ENCODE results near the gene FAAP20.

The FAAP20 gene

GRCh38 chr1:2178875-2179274 lies 15.7 kb downstream of the FAAP20 start:
- no peak for DNase-seq (ENCODE audit: low read depth in 2 of 2)

GRCh38 chr1:2177946-2178538 lies 16.5 kb downstream of the FAAP20 start:
- no peak for DNase-seq (ENCODE audit: low read depth in 2 of 2)

- no peak for DNase-seq (ENCODE audit: low read depth in 2 of 2)
These were observed 17.0 kb downstream of the FAAP20 start for GRCh38 chr1:2177541-2177940.

- no peak for DNase-seq (ENCODE audit: low read depth in 2 of 2)
These were observed 18.0 kb downstream of the FAAP20 start for GRCh38 chr1:2176615-2177014.

- no peak for DNase-seq (ENCODE audit: low read depth in 2 of 2)
These were observed 18.7 kb downstream of the FAAP20 start for GRCh38 chr1:2175681-2176454.

GRCh38 chr1:2175055-2175414 lies 19.5 kb downstream of the FAAP20 start:
- no peak for DNase-seq (ENCODE audit: low read depth in 2 of 2)

- DNase-seq (ENCODE audit: low read depth in 2 of 2), result peak in 1 of 2 donors; percentile 23
These were observed 20.1 kb downstream of the FAAP20 start for GRCh38 chr1:2174348-2175054.

- no peak for DNase-seq (ENCODE audit: low read depth in 2 of 2)
These were observed 20.8 kb downstream of the FAAP20 start for GRCh38 chr1:2173546-2174347.

- DNase-seq (ENCODE audit: low read depth in 2 of 2), result no peak
These were observed 21.9 kb downstream of the FAAP20 start for GRCh38 chr1:2172551-2173146.

- DNase-seq (ENCODE audit: low read depth in 2 of 2), result no peak
These were observed 22.6 kb downstream of the FAAP20 start for GRCh38 chr1:2172012-2172411.

- no peak for DNase-seq (ENCODE audit: low read depth in 2 of 2)
These were observed 24.4 kb downstream of the FAAP20 start for GRCh38 chr1:2170211-2170610.

- no peak for DNase-seq (ENCODE audit: low read depth in 2 of 2)
These were observed 25.3 kb downstream of the FAAP20 start for GRCh38 chr1:2169200-2169836.

GRCh38 chr1:2168535-2168934 lies 26.0 kb downstream of the FAAP20 start:
- DNase-seq (ENCODE audit: low read depth in 2 of 2), result no peak

GRCh38 chr1:2168090-2168489 lies 26.5 kb downstream of the FAAP20 start:
- DNase-seq (ENCODE audit: low read depth in 2 of 2), result no peak

- no peak for DNase-seq (ENCODE audit: low read depth in 2 of 2)
These were observed 27.9 kb downstream of the FAAP20 start for GRCh38 chr1:2166695-2167094.

- no peak for DNase-seq (ENCODE audit: low read depth in 2 of 2)
These were observed 28.3 kb downstream of the FAAP20 start for GRCh38 chr1:2166254-2166653.

GRCh38 chr1:2165646-2166045 lies 28.9 kb downstream of the FAAP20 start:
- DNase-seq (ENCODE audit: low read depth in 2 of 2), result no peak

GRCh38 chr1:2163205-2163604 lies 31.4 kb downstream of the FAAP20 start:
- DNase-seq (ENCODE audit: low read depth in 2 of 2), result no peak

- no peak for DNase-seq (ENCODE audit: low read depth in 2 of 2)
These were observed 33.9 kb downstream of the FAAP20 start for GRCh38 chr1:2160451-2161300.

GRCh38 chr1:2159124-2159523 lies 35.4 kb downstream of the FAAP20 start:
- DNase-seq (ENCODE audit: low read depth in 2 of 2), result no peak

Measured in stimulated activated CD4-positive, alpha-beta T cell treated with anti-CD3 and anti-CD28 coated beads, Interleukin-1b, Interleukin-23, amount 100 ng/mL, for 4 hours (primary cell).